ENCODE results near the gene NBL1.
A peak's percentile ranks its signal among the peaks of the same experiment; 100 is the strongest.

Gene NBL1

DNA sequence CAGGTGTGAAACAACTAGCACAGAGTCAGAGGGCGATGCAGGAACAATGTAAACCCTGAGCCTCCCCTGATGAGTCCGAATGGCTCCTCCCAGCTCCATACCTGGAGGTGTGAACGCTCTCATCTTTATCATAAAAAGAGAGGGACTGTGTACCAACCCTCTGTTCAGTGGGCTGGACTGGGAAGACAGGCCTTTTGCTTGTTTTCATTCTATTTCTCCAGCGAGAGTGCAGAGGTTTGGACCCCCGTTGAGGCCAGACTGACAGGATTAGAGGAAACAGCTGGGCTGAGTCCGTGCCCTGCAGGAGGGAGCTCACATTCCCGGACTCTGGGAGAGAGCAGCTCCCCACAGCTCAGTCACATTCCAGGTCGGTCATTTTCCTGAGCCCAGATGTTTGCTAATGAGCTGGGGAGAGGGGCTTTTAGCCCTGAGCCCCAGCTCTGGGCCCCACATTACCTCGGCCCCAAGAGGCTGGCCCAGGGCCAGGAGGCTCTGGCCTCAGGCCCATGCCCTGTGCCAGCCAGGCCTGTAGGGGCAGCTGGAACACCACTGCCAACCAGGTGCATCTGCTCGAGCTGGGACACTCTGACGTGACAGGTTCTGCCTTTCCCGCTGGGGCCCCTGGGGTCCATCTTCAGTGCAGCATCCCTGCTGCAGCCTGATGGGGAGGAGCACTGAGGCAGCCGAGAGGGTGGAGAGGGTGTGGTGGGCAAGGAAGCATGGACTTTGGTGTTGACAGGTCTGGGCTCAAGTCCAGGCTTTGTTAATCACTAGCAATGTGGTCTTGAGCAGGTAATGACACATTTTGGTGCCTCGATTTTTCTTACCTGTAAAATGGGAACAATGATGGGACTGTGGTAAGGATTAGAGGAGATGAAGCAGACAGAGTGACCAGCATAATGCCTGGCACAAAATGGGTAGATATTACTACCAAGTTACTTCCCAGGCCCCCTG, 3.5 kb upstream of the NBL1 start:
- no peak for DNase-seq (ENCODE audit: low read depth)
- TF ChIP-seq POLR2A (IDR thresholded peaks at IDR 0.05; ENCODE audit: extremely low read depth, insufficient read length) (no peak), MYC (IDR thresholded peaks at IDR 0.05; ENCODE audit: low read depth, low read length) (no peak)
- TF ChIP-seq, protein P1, sequence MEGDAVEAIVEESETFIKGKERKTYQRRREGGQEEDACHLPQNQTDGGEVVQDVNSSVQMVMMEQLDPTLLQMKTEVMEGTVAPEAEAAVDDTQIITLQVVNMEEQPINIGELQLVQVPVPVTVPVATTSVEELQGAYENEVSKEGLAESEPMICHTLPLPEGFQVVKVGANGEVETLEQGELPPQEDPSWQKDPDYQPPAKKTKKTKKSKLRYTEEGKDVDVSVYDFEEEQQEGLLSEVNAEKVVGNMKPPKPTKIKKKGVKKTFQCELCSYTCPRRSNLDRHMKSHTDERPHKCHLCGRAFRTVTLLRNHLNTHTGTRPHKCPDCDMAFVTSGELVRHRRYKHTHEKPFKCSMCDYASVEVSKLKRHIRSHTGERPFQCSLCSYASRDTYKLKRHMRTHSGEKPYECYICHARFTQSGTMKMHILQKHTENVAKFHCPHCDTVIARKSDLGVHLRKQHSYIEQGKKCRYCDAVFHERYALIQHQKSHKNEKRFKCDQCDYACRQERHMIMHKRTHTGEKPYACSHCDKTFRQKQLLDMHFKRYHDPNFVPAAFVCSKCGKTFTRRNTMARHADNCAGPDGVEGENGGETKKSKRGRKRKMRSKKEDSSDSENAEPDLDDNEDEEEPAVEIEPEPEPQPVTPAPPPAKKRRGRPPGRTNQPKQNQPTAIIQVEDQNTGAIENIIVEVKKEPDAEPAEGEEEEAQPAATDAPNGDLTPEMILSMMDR (IDR thresholded peaks at IDR 0.05; ENCODE audit: low read depth, low read length): no peak
- TF ChIP-seq, protein P2, sequence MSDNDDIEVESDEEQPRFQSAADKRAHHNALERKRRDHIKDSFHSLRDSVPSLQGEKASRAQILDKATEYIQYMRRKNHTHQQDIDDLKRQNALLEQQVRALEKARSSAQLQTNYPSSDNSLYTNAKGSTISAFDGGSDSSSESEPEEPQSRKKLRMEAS (IDR thresholded peaks at IDR 0.05; ENCODE audit: low read depth, low read length): no peak

DNA sequence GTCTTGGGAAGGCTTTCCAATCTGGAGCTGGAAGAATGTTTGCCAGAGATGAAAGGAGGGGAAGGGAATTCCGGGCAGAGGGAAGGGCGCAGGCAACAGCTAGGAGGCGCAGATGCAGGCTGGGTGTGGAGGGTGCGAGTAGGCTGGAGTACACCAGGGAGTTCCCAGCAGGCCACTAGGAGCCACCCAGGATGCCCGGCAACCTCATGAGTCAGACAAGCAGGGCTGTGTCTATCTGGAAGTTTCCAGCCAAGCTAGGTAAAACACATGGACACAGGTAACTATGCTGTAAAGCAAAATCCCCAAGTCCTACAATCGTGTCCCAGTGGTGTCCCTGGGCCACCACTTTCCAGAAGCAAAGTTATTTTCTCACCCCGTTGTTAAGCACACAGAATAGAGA, 990 bp upstream of the NBL1 start:
- no peak for TF ChIP-seq MYC (IDR thresholded peaks at IDR 0.05; ENCODE audit: low read depth, low read length)
- TF ChIP-seq, protein P2 (IDR thresholded peaks at IDR 0.05; ENCODE audit: low read depth, low read length): no peak
- no peak overlapping the region for H3K4me3 ChIP-seq (ENCODE audit: low read depth, low read length)

More for the DNA sequence above, 3.5 kb upstream of the NBL1 start:
- no peak overlapping the region for H3K4me3 ChIP-seq (ENCODE audit: low read depth, low read length)

DNA sequence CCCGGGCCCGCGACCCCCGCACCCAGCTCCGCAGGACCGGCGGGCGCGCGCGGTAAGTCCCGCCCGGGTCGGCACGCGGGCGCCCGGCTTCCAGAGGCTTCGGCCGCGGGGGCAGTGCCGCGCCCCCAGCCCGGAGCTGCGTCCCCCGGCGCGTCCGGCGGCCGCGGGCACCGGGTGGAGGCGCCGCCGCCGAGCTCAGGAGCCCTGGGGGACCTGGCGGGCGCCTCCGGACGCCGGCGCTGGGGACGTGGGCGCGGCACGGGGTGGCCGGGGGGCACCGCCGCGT, 227 bp downstream of the NBL1 start:
- H3K4me3 ChIP-seq (ENCODE audit: low read depth, low read length): no peak overlapping the region
- TF ChIP-seq MYC (IDR thresholded peaks at IDR 0.05; ENCODE audit: low read depth, low read length) (no peak), POLR2A (IDR thresholded peaks at IDR 0.05; ENCODE audit: extremely low read depth, insufficient read length) (no peak)
- TF ChIP-seq, protein P2 (IDR thresholded peaks at IDR 0.05; ENCODE audit: low read depth, low read length): no peak
- TF ChIP-seq, protein P1 (IDR thresholded peaks at IDR 0.05; ENCODE audit: low read depth, low read length): no peak
- DNase-seq (ENCODE audit: low read depth): no peak

More for the DNA sequence above, 990 bp upstream of the NBL1 start:
- DNase-seq (ENCODE audit: low read depth): no peak

DNA sequence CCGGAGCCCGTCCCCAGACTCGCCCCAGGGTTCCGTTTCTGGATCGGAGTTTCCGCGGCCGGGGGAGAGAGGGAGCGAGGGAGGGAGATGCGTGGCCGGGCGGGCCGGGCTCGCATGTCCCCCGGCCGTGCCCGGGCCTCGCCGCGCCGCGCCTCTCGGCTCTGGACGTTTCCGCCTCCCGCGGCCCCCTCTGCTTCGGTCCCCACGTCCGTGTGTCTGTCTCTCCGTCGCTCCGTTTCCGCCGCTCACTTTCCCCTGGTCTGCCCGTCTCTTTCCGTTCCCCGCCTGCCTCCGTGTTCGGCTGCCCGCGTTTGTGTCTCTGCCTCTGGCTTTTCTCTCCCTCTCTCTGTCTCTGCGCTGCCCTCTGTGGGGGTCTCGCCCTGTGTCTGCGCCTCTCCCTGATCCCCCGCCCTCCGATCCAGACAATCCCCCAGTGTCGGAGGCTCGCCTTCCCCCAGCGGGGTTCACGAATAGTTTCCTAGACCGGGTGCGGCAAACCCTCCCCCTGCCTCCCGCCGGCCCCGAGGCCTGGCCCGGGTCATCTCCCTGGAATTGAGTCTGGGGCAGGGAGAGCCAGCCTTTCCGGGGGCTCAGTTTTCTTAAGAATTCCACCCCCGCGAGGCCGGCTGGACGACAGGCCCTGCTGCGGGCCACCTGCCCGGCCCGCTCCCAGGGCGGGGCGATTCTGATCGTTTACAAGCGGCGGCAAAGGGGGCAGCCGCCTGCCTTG, 735 bp downstream of the NBL1 start:
- TF ChIP-seq, protein P1 (IDR thresholded peaks at IDR 0.05; ENCODE audit: low read depth, low read length): no peak
- TF ChIP-seq MYC (IDR thresholded peaks at IDR 0.05; ENCODE audit: low read depth, low read length): no peak
- TF ChIP-seq, protein P2 (IDR thresholded peaks at IDR 0.05; ENCODE audit: low read depth, low read length): no peak
- TF ChIP-seq POLR2A (IDR thresholded peaks at IDR 0.05; ENCODE audit: extremely low read depth, insufficient read length): no peak
- peak; percentile 57 for DNase-seq (ENCODE audit: low read depth)
- peak overlapping the region; percentile 25 for H3K4me3 ChIP-seq (ENCODE audit: low read depth, low read length)

DNA sequence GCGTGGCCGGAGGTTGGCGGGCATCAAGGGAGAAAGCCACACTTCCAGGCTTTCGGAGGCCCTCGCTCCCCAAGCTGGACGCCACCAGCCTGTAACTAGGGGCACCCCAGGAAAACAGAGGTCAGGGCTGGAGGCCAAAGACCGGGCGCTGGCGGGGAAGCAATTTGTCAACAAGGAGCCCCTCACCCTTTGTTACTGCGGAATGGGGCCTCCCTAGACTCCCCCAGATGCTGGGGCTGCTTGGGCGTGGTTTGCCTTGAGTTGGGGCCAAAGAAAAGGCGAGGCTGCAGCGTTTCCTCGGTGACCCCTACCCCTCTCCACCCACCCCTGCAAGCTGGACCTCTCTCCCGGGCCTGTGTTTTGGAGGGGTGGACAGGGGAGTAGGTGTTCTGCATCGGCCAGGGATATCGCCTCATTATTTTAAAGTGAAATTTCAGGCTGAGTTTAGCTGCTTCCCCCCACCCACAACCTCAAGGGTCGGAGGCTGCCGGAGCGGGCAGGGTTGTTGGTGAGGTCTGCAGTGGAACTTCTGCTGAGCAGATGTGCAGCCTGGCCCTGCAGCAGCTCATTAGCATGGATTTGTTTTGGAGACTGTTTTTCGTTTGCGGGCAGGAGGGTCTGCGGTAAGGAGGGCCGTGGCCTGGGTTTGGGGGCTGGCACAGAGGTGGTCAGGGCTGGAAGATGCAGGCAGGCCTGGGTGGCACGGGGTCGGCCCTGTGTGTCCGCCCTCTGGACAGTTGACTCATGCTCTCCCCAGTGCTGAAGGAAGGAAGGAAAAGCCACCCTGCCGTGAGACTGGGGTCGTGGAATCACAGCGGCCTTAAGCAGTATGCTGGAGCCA, 1.5 kb downstream of the NBL1 start:
- no peak for DNase-seq (ENCODE audit: low read depth)
- TF ChIP-seq POLR2A (IDR thresholded peaks at IDR 0.05; ENCODE audit: extremely low read depth, insufficient read length) (no peak), MYC (IDR thresholded peaks at IDR 0.05; ENCODE audit: low read depth, low read length) (no peak)
- TF ChIP-seq, protein P2 (IDR thresholded peaks at IDR 0.05; ENCODE audit: low read depth, low read length): no peak
- TF ChIP-seq, protein P1 (IDR thresholded peaks at IDR 0.05; ENCODE audit: low read depth, low read length): no peak
- H3K4me3 ChIP-seq (ENCODE audit: low read depth, low read length): no peak overlapping the region

Measured in NB4 (cell line).